GM19324 (cell line): ENCODE results near the gene ZNF213.
"Not testable (repeated sequence)": the region's sequence is repeated elsewhere in the genome, so short reads cannot be mapped to it uniquely, and the experiment has no call there.

Experiments
- ATAC-seq: cut with Tn5 transposase; IDR thresholded peaks from one replicate; pipeline ENCODE4 v1.9.1; 2021; ENCODE audit warnings: mild to moderate bottlenecking, moderate library complexity; ENCODE audit not compliant: unreplicated experiment, low FRiP score

Gene ZNF213

DNA sequence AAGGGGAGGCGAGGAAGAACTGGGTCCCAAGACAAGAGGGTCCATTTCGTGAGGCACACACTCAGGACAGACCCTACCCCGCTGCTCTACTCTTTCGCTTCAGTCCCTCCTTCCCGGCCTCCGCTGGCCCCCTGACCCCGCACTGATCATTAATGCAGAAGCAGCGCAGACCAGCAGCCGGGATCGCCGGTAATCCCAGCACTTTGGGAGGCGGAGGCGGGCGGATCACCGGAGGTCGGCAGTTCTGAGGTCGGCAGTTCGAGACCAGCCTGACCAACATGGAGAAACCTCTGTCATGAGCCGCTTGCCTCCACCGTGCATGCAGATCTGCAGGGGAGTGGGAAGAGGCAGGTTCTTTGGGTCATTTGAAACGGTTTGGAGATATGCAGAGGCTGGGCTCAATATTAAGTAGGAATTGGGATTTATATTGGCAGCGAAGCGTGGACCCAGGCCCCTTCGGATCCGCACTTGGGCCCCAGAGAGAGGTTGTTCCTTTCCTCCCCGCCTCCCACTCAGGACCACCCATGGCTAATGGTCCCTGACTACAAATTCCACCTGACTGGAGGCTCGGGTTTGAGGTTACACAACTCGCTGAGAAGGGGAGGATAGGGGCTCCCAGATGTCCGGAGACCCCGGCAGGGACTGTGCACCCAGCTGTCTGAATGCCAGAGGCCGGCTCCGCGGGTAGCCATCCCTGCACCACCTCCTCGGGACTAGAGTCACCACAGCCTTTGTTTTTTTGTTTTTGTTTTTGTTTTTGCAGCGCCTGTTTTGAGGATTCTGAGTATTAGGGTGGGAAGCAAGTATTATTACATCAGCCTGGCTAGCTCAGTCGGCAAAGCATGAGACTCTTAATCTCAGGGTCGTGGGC, 29.5 kb downstream of the ZNF213 start:
- no peak for ATAC-seq

GRCh38 chr16:3165111-3165822, 30.4 kb downstream of the ZNF213 start:
- ATAC-seq: no peak

GRCh38 chr16:3166505-3166886, 31.7 kb downstream of the ZNF213 start:
- no peak for ATAC-seq

GRCh38 chr16:3168729-3169128, 33.9 kb downstream of the ZNF213 start:
- not testable (repeated sequence) for ATAC-seq

- ATAC-seq: no peak
Observed at GRCh38 chr16:3170440-3171180, 35.8 kb downstream of the ZNF213 start.

DNA sequence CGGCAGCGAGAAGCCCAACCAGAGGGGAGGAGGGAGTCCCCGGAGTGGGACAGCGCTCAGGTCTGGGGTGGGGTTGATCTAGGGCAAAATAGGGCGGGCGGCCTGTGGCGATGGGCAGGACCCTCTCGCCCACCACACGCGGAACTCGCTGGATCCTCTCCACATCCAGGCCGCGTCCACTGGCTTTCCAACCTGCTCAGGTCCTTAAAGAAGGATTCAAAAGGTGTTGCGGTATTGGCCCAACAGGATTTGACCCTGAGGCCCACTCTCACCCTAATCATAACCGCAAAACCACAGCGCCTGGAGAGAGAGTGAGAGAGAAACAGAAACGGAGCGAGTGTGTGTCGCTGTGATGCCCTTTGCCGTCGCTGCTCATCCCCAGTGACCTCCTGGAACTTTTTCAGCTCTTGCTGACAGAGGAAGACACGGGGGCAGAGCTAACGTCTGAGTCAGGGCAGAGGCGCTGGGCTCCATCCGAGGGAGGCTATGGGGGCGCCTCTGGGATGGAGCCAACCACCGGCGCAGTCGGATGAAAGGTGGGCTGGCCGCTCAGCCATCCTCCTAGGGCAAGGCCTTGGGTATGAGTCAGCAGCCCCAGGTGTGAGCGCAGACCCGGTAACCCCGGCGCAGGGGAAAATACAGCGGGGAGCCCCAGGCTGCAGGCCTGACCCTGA, 36.5 kb downstream of the ZNF213 start:
- ATAC-seq: no peak

GRCh38 chr16:3171855-3172593, 37.2 kb downstream of the ZNF213 start:
- ATAC-seq: no peak

GRCh38 chr16:3173892-3174617, 39.2 kb downstream of the ZNF213 start:
- no peak for ATAC-seq

GRCh38 chr16:3174618-3175148, 39.9 kb downstream of the ZNF213 start:
- no peak for ATAC-seq

- no peak for ATAC-seq
Observed at GRCh38 chr16:3175157-3176093, 40.6 kb downstream of the ZNF213 start.

GRCh38 chr16:3179651-3180050, 44.8 kb downstream of the ZNF213 start:
- no peak for ATAC-seq

GRCh38 chr16:3180445-3180878, 45.6 kb downstream of the ZNF213 start:
- no peak for ATAC-seq

DNA sequence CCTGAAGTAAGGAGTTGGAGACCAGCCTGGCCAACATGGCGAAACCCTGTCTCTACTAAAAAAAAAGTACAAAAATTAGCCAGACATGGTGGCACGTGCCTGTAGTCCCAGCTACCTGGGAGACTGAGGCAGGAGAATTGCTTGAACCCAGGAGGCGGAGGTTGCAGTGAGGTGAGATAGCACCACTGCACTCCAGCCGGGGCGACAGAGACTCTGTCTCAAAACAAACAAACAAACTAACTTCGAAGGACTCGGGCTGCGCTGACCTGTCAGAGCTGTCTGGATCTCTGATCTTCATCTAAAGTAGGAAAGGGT, 47.4 kb downstream of the ZNF213 start:
- not testable (repeated sequence) for ATAC-seq

DNA sequence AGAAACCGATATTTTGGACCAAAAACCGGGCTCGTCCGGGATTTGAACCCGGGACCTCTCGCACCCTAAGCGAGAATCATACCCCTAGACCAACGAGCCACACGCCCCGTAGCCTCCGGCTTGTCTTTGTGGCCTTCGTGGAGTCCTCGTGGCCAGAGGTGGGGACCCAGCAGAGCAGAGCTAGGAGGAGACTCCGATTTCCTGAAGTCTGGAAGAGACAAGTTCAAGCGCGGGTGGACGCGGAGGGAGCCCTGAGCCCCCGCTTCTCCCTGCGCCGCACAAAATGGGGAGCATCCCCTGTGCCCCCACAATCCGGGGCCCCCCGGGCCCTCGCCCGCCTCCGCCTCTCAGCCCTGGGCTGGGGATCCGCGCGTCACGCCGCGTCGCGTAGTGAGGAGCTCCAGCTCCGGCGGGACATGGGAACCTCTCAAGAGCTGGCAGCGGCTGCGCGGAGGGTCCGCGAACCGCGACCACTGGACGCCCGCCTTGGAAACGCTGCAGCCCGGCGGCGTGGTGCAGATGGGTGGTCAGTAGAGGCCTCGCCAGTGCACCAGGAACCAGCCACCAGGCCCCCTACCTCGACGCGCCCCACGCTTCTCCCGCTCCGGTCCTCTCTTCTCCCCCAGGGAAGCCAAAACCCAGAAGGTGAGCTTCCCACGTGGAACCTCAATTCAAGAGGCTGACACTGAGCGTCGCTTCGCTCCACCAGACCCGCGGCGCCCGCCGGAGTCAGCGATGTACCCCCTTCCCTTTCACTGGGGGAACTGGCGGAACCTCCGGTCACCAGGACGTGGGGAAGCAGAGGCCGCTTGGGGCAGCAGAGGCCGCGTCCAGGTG, 48.0 kb downstream of the ZNF213 start:
- ATAC-seq: no peak

- ATAC-seq: no peak
Observed at GRCh38 chr16:3183445-3184139, 48.8 kb downstream of the ZNF213 start.

- no peak for ATAC-seq
Observed at GRCh38 chr16:3186946-3187690, 52.3 kb downstream of the ZNF213 start.
